Smooth muscle cell (in vitro differentiated cells): ENCODE data around the gene MYCBPAP. TPM values are rescaled to one million over a fixed set of nuclear protein-coding genes. Genes with fewer than 3 reads are reported as not detected.

Experiments used
- DNase-seq: peaks from one replicate; lab custom pipeline; 2025; ENCODE audit not compliant: unreplicated experiment; lab: John Stamatoyannopoulos, UW
- H2AFZ ChIP-seq: fragments of 200-600 bp; sonication (generic); 2 replicates; pipeline ENCODE4 v1.6.0; 2016; ENCODE audit warnings: antibody characterized with exemption, low read depth, mild to moderate bottlenecking
- H3F3A ChIP-seq: fragments of 200-600 bp; sonication (generic); 2 replicates; pipeline ENCODE4 v1.6.0; 2017; ENCODE audit warnings: antibody characterized with exemption, low read depth
- H3K27ac ChIP-seq: fragments of 200-600 bp; sonication (generic); 2 replicates; pipeline ENCODE4 v1.5.1; 2016; ENCODE audit warnings: low read depth, mild to moderate bottlenecking
- H3K27me3 ChIP-seq: fragments of 200-600 bp; sonication (generic); 2 replicates; pipeline ENCODE4 v1.6.1; 2016; ENCODE audit warnings: low read depth, mild to moderate bottlenecking
- H3K36me3 ChIP-seq: fragments of 200-600 bp; sonication (generic); 2 replicates; pipeline ENCODE4 v1.5.1; 2016; ENCODE audit warnings: low read depth
- H3K4me1 ChIP-seq: fragments of 200-600 bp; sonication (generic); 2 replicates; pipeline ENCODE4 v1.5.1; 2016; ENCODE audit warnings: low read depth
- H3K4me2 ChIP-seq: fragments of 200-600 bp; sonication (generic); 2 replicates; pipeline ENCODE4 v1.6.0; 2016; ENCODE audit warnings: mild to moderate bottlenecking
- H3K4me3 ChIP-seq: fragments of 200-600 bp; sonication (generic); 2 replicates; pipeline ENCODE4 v1.5.1; 2016; ENCODE audit warnings: mild to moderate bottlenecking
- H3K79me2 ChIP-seq: fragments of 200-600 bp; sonication (generic); 2 replicates; pipeline ENCODE4 v1.6.0; 2016; ENCODE audit warnings: low read depth, mild to moderate bottlenecking
- H3K9ac ChIP-seq: fragments of 200-600 bp; sonication (generic); 2 replicates; pipeline ENCODE4 v1.6.0; 2016; ENCODE audit warnings: low read depth
- H3K9me3 ChIP-seq: fragments of 200-600 bp; sonication (generic); replicated peaks from 2 replicates; pipeline ENCODE4 v1.5.1; 2016; ENCODE audit warnings: low read depth
- H4K20me1 ChIP-seq: fragments of 200-600 bp; sonication (generic); 2 replicates; pipeline ENCODE4 v1.6.0; 2016; ENCODE audit warnings: low read depth
- CTCF ChIP-seq: fragments of 200-600 bp; sonication (generic); IDR thresholded peaks from 2 replicates; pipeline ENCODE4 v1.5.1; 2017; ENCODE audit warnings: borderline replicate concordance, mild to moderate bottlenecking, antibody characterized with exemption; ENCODE audit not compliant: insufficient read depth, poor library complexity, severe bottlenecking
- WGBS: methylation state at CpG from one replicate; pipeline ENCODE4 v1.1.7; 2016; ENCODE audit warnings: low lambda C conversion rate; 5-methylcytosine and 5-hydroxymethylcytosine counted together
- polyA plus RNA-seq: library from polyadenylated mRNA; unstranded; fragments of >200 nt; fragmentation: Nextera tagmentation; extraction: Ambion mirVana; gene quantifications from 2 replicates; pipeline ENCODE4 v1.2.1, GENCODE V29; 2016
- total RNA-seq: library from RNA; depleted of rRNA; stranded (reverse); fragments of >200 nt; gene quantifications from 2 replicates; pipeline ENCODE4 v1.2.3, GENCODE V29; 2014

Gene MYCBPAP
- total and polyA plus RNA-seq, 2 experiments from 2014 or later = 0.90 to 0.97 TPM

- no peak for TF ChIP-seq CTCF
- H3K36me3 ChIP-seq = no peaks in the 10 kb centered on the region
- no peaks in the 10 kb centered on the region for H3F3A ChIP-seq
- no peaks in the 10 kb centered on the region for H3K9me3 ChIP-seq
- H3K4me1 ChIP-seq = no peaks in the 10 kb centered on the region
- no peak overlapping the region for H3K4me2 ChIP-seq
- H3K27me3 ChIP-seq = no peaks in the 10 kb centered on the region
- no peaks in the 10 kb centered on the region for H3K79me2 ChIP-seq
- no peak overlapping the region for H3K27ac ChIP-seq
- H3K4me3 ChIP-seq = no peak overlapping the region
- 90% methylated on average over 2 of the region's 2 CpGs for WGBS
- H3K9ac ChIP-seq = no peak overlapping the region
- no peak overlapping the region for H2AFZ ChIP-seq
- H4K20me1 ChIP-seq = no peaks in the 10 kb centered on the region
- DNase-seq = no peak
Observed at GRCh38 chr17:50521514-50521913, 13.3 kb downstream of the MYCBPAP start.

DNA sequence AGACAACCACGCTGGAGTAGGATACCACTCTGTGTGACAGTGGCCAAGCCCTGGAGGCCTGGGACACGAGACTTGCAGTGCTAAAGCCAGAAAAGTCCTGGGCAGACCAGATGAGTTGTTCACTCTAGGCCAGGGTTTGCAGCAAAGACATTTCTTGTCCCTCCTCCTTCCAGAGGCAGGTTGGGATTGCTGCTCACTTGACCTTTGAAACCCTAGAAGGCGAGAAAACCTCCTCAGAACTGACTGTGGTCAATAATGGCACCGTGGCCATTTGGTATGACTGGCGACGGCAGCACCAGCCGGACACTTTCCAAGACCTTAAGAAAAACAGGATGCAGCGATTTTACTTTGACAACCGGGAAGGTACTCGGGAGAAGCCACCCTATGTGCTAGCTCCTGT lies 14.5 kb downstream of the MYCBPAP start:
- WGBS = 91% methylated on average over 10 of the region's 10 CpGs
- Histone ChIP-seq H2AFZ (no peak overlapping the region), H3K9me3 (no peaks in the 10 kb centered on the region), H3K4me3 (no peak overlapping the region), H3K27ac (no peak overlapping the region), H4K20me1 (no peaks in the 10 kb centered on the region), H3K27me3 (no peaks in the 10 kb centered on the region), H3K4me2 (no peak overlapping the region), H3F3A (no peaks in the 10 kb centered on the region), H3K36me3 (no peaks in the 10 kb centered on the region), H3K4me1 (no peaks in the 10 kb centered on the region), H3K79me2 (no peaks in the 10 kb centered on the region), H3K9ac (no peak overlapping the region)
- DNase-seq = no peak
- no peak for TF ChIP-seq CTCF

GRCh38 chr17:50523208-50523607 lies 15.0 kb downstream of the MYCBPAP start:
- no peak overlapping the region for H3K4me2 ChIP-seq
- DNase-seq = no peak
- 60% methylated on average over 2 of the region's 2 CpGs for WGBS

More at GRCh38 chr17:50523208-50523607, 15.0 kb downstream of the MYCBPAP start:
- Histone ChIP-seq H2AFZ (no peak overlapping the region), H3K27me3 (no peaks in the 10 kb centered on the region), H3K27ac (no peak overlapping the region), H3K4me3 (no peak overlapping the region), H3K9ac (no peak overlapping the region), H3K79me2 (no peaks in the 10 kb centered on the region), H3K36me3 (no peaks in the 10 kb centered on the region), H3K9me3 (no peaks in the 10 kb centered on the region), H3F3A (no peaks in the 10 kb centered on the region), H4K20me1 (no peaks in the 10 kb centered on the region), H3K4me1 (no peaks in the 10 kb centered on the region)
- TF ChIP-seq CTCF = no peak
